ENCODE data around the gene KRT84. TPM values are rescaled to one million over a fixed set of nuclear protein-coding genes. Genes with fewer than 3 reads are reported as not detected.

Gene KRT84, protein sequence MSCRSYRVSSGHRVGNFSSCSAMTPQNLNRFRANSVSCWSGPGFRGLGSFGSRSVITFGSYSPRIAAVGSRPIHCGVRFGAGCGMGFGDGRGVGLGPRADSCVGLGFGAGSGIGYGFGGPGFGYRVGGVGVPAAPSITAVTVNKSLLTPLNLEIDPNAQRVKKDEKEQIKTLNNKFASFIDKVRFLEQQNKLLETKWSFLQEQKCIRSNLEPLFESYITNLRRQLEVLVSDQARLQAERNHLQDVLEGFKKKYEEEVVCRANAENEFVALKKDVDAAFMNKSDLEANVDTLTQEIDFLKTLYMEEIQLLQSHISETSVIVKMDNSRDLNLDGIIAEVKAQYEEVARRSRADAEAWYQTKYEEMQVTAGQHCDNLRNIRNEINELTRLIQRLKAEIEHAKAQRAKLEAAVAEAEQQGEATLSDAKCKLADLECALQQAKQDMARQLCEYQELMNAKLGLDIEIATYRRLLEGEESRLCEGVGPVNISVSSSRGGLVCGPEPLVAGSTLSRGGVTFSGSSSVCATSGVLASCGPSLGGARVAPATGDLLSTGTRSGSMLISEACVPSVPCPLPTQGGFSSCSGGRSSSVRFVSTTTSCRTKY
- 1 to 10 TPM in 1 of 4 donors, under 1 TPM in 2, not detected in 1; 0.49 to 2.1 (median 0.65) TPM for total RNA-seq

DNA sequence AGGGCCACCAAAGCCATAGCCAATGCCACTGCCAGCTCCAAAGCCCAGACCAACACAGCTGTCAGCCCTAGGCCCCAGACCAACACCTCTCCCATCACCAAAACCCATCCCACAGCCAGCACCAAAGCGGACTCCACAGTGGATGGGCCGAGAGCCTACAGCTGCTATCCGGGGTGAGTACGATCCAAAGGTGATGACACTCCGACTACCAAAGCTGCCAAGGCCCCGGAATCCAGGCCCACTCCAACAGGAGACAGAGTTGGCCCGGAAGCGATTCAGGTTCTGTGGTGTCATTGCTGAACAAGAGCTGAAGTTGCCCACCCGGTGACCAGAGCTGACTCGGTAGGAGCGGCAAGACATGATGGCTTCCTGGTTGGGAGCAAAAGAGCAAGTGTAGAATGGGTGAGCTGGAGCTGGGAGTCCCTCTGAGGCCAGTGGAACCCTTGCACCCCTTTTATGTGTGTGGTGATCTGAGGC is at the start of gene KRT84:
KRT84 (minus strand) TSS at position 427 of the 477 bp plus-strand sequence; CDS start at position 360, 67 bp downstream.
- WGBS: 97% methylated on average over 11 of the region's 11 CpGs
- no peak within 1 kb of the TSS for H3K4me3 ChIP-seq
- peaks cover 24% of the 10 kb centered on the region for H3K4me1 ChIP-seq
- H3K36me3 ChIP-seq: no peaks in the 10 kb centered on the region
- H3K9me3 ChIP-seq: no peaks in the 10 kb centered on the region
- TF ChIP-seq EP300 (IDR thresholded peaks at IDR 0.05) (no peak), POLR2AphosphoS5 (IDR thresholded peaks at IDR 0.05) (no peak), POLR2A (IDR thresholded peaks at IDR 0.05) (no peak)
- TF ChIP-seq, protein P1, sequence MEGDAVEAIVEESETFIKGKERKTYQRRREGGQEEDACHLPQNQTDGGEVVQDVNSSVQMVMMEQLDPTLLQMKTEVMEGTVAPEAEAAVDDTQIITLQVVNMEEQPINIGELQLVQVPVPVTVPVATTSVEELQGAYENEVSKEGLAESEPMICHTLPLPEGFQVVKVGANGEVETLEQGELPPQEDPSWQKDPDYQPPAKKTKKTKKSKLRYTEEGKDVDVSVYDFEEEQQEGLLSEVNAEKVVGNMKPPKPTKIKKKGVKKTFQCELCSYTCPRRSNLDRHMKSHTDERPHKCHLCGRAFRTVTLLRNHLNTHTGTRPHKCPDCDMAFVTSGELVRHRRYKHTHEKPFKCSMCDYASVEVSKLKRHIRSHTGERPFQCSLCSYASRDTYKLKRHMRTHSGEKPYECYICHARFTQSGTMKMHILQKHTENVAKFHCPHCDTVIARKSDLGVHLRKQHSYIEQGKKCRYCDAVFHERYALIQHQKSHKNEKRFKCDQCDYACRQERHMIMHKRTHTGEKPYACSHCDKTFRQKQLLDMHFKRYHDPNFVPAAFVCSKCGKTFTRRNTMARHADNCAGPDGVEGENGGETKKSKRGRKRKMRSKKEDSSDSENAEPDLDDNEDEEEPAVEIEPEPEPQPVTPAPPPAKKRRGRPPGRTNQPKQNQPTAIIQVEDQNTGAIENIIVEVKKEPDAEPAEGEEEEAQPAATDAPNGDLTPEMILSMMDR (IDR thresholded peaks at IDR 0.05): no peak
- H3K27ac ChIP-seq: no peak within 1 kb of the TSS
- DNase-seq (ENCODE audit: low spot score in 2 of 2): no peak
- peaks cover 4% of the 10 kb centered on the region for H3K27me3 ChIP-seq

DNA sequence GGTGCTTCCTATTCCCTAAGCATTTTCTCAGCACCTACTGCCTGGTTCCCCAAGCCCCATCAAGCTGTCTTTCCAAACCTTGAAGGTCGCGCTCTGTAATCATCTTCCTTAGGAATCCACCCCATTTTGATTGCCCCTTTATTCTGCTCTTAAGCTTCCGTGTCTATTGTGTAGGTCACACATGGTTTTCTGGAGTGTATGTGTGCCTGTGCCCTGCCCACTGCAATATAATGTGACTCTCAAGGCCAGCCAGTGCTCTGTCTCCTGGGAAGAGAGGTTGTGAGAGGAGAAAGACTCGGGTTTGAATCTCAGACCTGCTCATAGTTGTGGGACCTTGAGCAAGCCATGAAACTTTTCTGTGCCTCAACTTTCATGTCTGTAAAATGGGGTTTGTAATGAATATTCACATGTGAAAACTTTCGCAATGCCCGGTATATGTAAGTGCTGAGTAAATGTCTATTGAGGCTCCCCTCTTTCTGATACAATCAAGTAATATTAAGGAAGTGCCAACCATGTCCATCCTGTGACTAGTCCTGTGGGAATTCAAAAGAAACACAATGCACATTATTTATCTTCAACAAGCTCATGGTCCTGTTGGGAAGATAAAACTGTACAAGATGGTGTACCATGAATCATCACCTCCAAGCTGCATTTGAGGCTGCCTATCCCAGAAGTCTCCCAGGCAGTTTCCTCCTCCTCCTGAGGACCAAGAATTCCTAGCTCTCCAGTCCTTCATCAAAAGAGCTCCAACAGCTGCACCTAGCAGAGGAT is 49.5 kb upstream of the KRT84 start:
- Histone ChIP-seq H3K36me3 (no peaks in the 10 kb centered on the region), H3K4me1 (peaks cover 14% of the 10 kb centered on the region), H3K9me3 (no peaks in the 10 kb centered on the region), H3K27ac (peak overlapping the region; percentile 33), H3K4me3 (no peak overlapping the region), H3K27me3 (peaks cover 26% of the 10 kb centered on the region)
- WGBS: 96% methylated on average over 6 of the region's 6 CpGs
- TF ChIP-seq EP300 (IDR thresholded peaks at IDR 0.05) (no peak), POLR2A (IDR thresholded peaks at IDR 0.05) (no peak), POLR2AphosphoS5 (IDR thresholded peaks at IDR 0.05) (no peak)
- TF ChIP-seq, protein P1 (IDR thresholded peaks at IDR 0.05): no peak
- DNase-seq (ENCODE audit: low spot score in 2 of 2): peak in 1 of 2 donors; percentile 21

DNA sequence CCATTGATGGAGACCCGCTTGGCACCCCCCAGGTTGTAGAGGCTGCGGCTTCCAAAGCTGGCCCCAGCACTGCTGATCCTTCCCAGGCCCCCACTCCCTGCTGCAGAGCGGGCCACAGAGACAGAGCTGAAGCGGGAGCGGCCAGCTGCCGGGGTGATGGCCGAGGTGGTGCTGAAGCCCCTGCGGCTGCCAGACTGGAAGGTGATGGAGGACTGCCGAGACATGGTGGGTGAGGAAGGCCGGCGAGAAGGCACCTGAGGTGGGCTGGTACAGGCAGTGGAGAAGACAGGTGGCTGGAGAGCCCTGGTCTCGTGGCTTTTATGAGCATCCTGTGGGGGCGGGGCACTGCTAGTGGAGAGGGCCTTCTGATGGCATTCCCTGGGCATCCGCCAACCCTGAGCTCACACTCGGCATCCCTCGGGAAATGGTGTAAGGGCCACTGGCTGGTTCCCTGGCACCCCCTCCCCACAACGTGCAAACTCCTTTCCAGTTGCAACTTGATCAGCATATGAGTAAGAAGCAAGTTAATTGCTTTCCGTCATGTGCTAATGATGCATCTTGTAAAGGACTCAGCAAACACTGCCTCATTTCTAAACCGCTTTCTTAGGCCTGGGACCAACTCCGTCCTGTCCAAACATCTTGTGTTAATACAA is 48.8 kb upstream of the KRT84 start, which contains the start of gene KRT75:
KRT75 (minus strand) TSS at position 291 of the 653 bp plus-strand sequence; CDS start at position 224, 67 bp downstream.
- Histone ChIP-seq H3K4me3 (no peak within 1 kb of the TSS), H3K36me3 (no peaks in the 10 kb centered on the region), H3K9me3 (no peaks in the 10 kb centered on the region), H3K27me3 (peaks cover 33% of the 10 kb centered on the region), H3K27ac (peak within 1 kb of the TSS; percentile 33), H3K4me1 (peaks cover 14% of the 10 kb centered on the region)
- TF ChIP-seq, protein P1 (IDR thresholded peaks at IDR 0.05): no peak
- TF ChIP-seq POLR2AphosphoS5 (IDR thresholded peaks at IDR 0.05): no peak
- no peak for TF ChIP-seq POLR2A (IDR thresholded peaks at IDR 0.05)
- no peak for TF ChIP-seq EP300 (IDR thresholded peaks at IDR 0.05)
- peak in 1 of 2 donors; percentile 71 for DNase-seq (ENCODE audit: low spot score in 2 of 2)
- 79% methylated on average over 17 of the region's 20 CpGs for WGBS

DNA sequence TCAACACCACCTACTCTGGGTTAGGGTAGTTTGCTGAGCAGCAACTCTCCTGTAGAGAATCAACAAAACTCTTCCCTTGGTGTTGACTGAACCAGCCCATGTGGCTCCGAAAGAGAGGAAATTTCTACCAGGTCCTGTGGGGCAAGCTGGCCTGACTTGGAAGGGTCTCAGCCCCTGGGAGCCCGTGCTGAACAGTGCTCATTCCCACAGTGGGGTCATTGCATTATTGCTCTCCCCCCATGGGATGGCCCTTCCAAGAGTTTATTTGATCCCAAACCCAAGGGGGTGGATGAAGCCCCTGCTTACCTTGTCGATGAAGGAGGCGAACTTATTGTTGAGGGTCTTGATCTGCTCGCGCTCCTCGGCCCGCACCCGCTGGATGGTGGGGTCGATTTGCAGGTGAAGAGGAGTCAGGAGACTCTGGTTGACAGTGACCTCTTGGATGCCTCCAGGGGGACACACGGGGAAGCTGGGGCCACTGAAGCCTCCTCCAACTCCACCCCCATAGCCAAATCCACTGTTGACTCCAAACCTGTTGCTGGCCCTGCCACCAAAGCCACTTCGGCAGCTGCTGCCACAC is 48.1 kb upstream of the KRT84 start:
- DNase-seq (ENCODE audit: low spot score in 2 of 2): peak in 1 of 2 donors; percentile 67
- H3K4me1 ChIP-seq: peaks cover 14% of the 10 kb centered on the region
- no peak for TF ChIP-seq EP300 (IDR thresholded peaks at IDR 0.05)
- TF ChIP-seq POLR2A (IDR thresholded peaks at IDR 0.05): no peak
- TF ChIP-seq, protein P1 (IDR thresholded peaks at IDR 0.05): no peak
- TF ChIP-seq POLR2AphosphoS5 (IDR thresholded peaks at IDR 0.05): no peak
- no peaks in the 10 kb centered on the region for H3K9me3 ChIP-seq
- peaks cover 34% of the 10 kb centered on the region for H3K27me3 ChIP-seq
- WGBS: 97% methylated on average over 10 of the region's 12 CpGs
- H3K4me3 ChIP-seq: no peak overlapping the region
- H3K36me3 ChIP-seq: no peaks in the 10 kb centered on the region
- no peak overlapping the region for H3K27ac ChIP-seq

All from suprapubic skin (tissue), 4 donors.